Nephron (organoid): ENCODE data around the gene DPH1.
"Not testable (repeated sequence)": the region's sequence is repeated elsewhere in the genome, so short reads cannot be mapped to it uniquely, and the experiment has no call there.

Experiments
- H3K27ac Mint-ChIP-seq, 3 experiments: 2 replicates each; pipeline ENCODE4 v1.8.0; 2020; ENCODE audit warnings: mixed read lengths in 3 of 3, mild to moderate bottlenecking in 2 of 3, moderate library complexity in 1 of 3
- H3K27me3 Mint-ChIP-seq: 2 replicates; pipeline ENCODE4 v1.8.0; 2021; ENCODE audit warnings: low read depth, mild to moderate bottlenecking, moderate library complexity, mixed read lengths
- H3K36me3 Mint-ChIP-seq: 2 replicates; pipeline ENCODE4 v1.8.0; 2020; ENCODE audit warnings: low read depth, mixed read lengths
- H3K4me1 Mint-ChIP-seq: 2 replicates; pipeline ENCODE4 v1.8.0; 2020; ENCODE audit warnings: mixed read lengths
- H3K4me3 Mint-ChIP-seq, 3 experiments: 2 replicates each; pipeline ENCODE4 v1.8.0; 2020; ENCODE audit warnings: mild to moderate bottlenecking in 3 of 3, mixed read lengths in 3 of 3, moderate library complexity in 2 of 3
- H3K9me3 Mint-ChIP-seq: 2 replicates; pipeline ENCODE4 v1.8.0; 2020; ENCODE audit warnings: mixed read lengths
- CTCF ChIP-seq, 3 experiments: fragments of 200-600 bp; sonication (generic); IDR thresholded peaks; one replicate each; pipeline ENCODE4 v1.5.0; 2021; ENCODE audit warnings: antibody characterized with exemption in 3 of 3; ENCODE audit not compliant: unreplicated experiment in 3 of 3

Gene DPH1

GRCh38 chr17:2029911-2030778, at the start of gene DPH1:
DPH1 (plus strand) TSS chr17:2030153; CDS start chr17:2030170, 17 bp downstream.
- Mint-ChIP-seq H3K36me3 (no peaks in the 10 kb centered on the region), H3K27ac (peak within 1 kb of the TSS; percentile 73 to 84 (median 74)), H3K9me3 (peaks cover 3% of the 10 kb centered on the region), H3K27me3 (peaks cover 37% of the 10 kb centered on the region), H3K4me1 (peaks cover 15% of the 10 kb centered on the region), H3K4me3 (peak within 1 kb of the TSS; percentile 92 to 98 (median 95))
- no peak for TF ChIP-seq CTCF (IDR thresholded peaks at IDR 0.05; ENCODE audit: unreplicated experiment in 3 of 3)

- TF ChIP-seq CTCF (IDR thresholded peaks at IDR 0.05; ENCODE audit: unreplicated experiment in 3 of 3), result no peak
- Mint-ChIP-seq H3K9me3 (no peaks in the 10 kb centered on the region), H3K4me3 (no peak overlapping the region), H3K27ac (no peak overlapping the region), H3K27me3 (peaks cover 63% of the 10 kb centered on the region), H3K36me3 (no peaks in the 10 kb centered on the region), H3K4me1 (no peaks in the 10 kb centered on the region)
Observed at GRCh38 chr17:1980665-1981250, 49.2 kb upstream of the DPH1 start.

- H3K4me1 Mint-ChIP-seq, H3K4me3 Mint-ChIP-seq, H3K27ac Mint-ChIP-seq, H3K36me3 Mint-ChIP-seq, H3K9me3 Mint-ChIP-seq: not testable (repeated sequence)
- H3K27me3 Mint-ChIP-seq, result peaks cover 47% of the 10 kb centered on the region
Observed at GRCh38 chr17:1982793-1983366, 47.1 kb upstream of the DPH1 start.

DNA sequence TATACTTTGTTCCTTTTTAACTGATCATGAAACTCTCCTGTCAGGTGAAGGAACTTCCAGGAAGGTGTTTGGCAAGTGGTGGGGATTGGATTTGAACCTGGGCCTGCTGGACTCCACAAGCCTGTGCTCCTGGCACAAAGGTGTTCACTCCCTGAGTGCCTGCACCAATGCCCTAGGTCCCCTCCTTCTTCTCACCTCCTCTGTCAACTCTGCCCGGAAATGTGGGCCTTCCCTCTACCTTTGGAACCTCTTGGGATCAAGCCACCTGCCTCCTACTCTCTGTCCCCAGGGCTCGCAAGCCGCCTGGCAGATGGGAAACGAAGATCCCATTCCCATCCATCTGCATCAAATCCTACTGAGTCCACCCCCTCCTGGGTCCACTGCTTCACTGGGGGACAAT, 44.9 kb upstream of the DPH1 start:
- no peaks in the 10 kb centered on the region for H3K36me3 Mint-ChIP-seq
- H3K4me3 Mint-ChIP-seq, result no peak overlapping the region
- H3K27ac Mint-ChIP-seq, result peak overlapping the region in 1 of 3 experiments; percentile 11
- no peaks in the 10 kb centered on the region for H3K4me1 Mint-ChIP-seq
- peaks cover 36% of the 10 kb centered on the region for H3K27me3 Mint-ChIP-seq
- H3K9me3 Mint-ChIP-seq, result no peaks in the 10 kb centered on the region
- TF ChIP-seq CTCF (IDR thresholded peaks at IDR 0.05; ENCODE audit: unreplicated experiment in 3 of 3), result no peak

DNA sequence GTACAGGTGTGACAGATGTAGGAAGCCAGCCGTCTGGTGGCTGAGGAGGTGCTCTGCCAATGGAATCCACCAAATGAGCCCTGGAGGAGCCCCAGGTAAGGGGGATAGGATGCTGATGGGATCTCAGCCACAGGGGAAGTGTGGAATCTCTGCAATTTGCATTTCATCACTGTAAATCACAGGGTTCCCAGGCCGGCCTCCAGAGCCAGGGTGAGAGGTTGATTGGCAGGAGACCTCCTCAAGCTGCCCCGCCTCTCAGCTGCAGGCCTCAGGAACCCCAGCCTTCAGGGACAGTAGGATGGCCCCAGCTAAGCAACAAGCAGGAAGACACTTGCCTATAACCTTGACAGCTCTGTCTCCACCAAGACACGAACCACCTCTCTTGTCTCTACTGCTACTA, 44.3 kb upstream of the DPH1 start:
- H3K4me1 Mint-ChIP-seq, result no peaks in the 10 kb centered on the region
- H3K27me3 Mint-ChIP-seq, result peaks cover 31% of the 10 kb centered on the region
- H3K27ac Mint-ChIP-seq, result no peak overlapping the region
- no peaks in the 10 kb centered on the region for H3K36me3 Mint-ChIP-seq
- H3K9me3 Mint-ChIP-seq, result no peaks in the 10 kb centered on the region
- TF ChIP-seq CTCF (IDR thresholded peaks at IDR 0.05; ENCODE audit: unreplicated experiment in 3 of 3), result no peak
- H3K4me3 Mint-ChIP-seq, result no peak overlapping the region

DNA sequence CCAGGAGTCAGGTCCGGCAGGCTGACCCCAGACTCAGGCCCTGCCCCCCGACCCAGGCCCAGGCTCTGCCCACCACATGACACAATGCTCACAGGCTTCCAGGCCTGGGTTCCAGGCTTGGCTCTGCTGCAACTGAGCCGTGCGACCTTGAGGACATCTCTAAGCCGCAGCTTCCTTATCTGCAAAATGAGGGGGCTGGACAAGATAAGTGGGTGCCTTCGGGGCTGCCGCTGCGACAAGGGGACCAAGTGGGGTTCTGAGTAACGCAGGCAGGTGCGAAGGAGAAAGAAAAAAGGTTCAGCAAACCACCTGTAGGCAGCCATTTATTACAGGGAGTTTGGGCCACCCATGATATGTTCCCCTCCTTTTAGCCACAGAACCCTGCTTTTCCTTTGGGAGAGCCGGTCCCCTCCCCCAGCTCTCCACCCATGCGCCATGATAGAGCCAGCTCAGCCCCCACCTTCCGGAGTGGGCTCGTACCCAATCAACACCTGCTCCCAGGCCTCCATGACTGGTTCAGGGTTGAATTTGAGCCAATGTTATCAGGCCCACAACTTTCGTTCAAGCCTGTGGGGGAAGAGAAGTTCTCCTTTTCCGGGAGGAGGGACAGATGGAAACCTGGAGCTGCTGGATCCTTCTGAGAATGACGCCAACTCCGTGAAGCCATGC, 43.0 kb upstream of the DPH1 start:
- Mint-ChIP-seq H3K4me1 (no peaks in the 10 kb centered on the region), H3K36me3 (no peaks in the 10 kb centered on the region), H3K4me3 (no peak overlapping the region), H3K27ac (no peak overlapping the region), H3K27me3 (peaks cover 29% of the 10 kb centered on the region), H3K9me3 (no peaks in the 10 kb centered on the region)
- TF ChIP-seq CTCF (IDR thresholded peaks at IDR 0.05; ENCODE audit: unreplicated experiment in 3 of 3), result no peak
